H4 (cell line): Measurements from ENCODE around the gene DMPK. TPM values are rescaled to one million over a fixed set of nuclear protein-coding genes. Genes with fewer than 3 reads are reported as not detected.
"Not testable (repeated sequence)": the region's sequence is repeated elsewhere in the genome, so short reads cannot be mapped to it uniquely, and the experiment has no call there.

ENCODE experiments used
- DNase-seq: peaks from one replicate; pipeline ENCODE4 v3.0.0-alpha.2; 2015; ENCODE audit warnings: low spot score
- total RNA-seq: library from RNA; depleted of rRNA; stranded (reverse); fragments of >200 nt; shearing (Covaris generic); gene quantifications from 2 replicates; pipeline ENCODE4 v1.2.3, GENCODE V29; 2014; rRNA removed

Gene DMPK
- total RNA-seq, 1 experiment from 2014 or later, result 2.2 TPM

DNA sequence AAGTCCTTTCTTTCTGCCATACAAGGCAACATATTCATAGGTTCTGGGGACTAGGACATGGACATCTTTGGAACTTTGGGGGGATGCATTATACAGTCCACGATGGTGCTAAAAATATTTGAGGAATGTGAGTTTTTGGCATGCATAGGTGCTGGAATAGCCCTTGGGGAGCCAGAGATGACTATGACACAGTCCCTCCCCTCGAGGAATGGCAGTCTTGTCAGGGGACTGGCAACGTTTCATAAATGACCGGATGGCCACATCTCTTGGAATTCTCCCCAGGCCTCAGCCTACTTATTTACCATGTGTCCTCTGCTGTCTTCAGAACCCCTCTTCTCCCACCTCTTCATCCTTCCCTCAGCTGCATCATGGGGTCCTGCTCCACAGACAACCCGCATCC lies 35.4 kb downstream of the DMPK start:
- no peak for DNase-seq

DNA sequence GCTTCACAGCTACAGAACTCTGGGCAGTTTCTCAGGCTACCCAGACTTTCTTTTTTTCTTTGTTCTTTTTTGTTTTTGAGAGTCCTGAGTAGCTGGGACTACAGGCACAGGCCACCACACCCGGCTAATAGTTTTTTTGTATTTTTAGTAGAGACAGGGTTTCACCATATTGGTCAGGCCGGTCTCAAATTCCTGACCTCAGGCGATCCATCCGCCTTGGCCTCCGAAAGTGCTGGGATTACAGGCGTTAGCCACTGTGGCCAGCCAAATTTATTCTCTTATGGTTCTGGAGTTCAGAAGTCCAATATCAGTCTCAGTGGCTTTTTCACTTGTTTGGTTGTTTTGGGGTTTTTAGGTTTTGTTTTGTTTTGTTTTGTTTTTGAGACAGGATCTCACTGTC lies 36.7 kb downstream of the DMPK start:
- no peak for DNase-seq

DNA sequence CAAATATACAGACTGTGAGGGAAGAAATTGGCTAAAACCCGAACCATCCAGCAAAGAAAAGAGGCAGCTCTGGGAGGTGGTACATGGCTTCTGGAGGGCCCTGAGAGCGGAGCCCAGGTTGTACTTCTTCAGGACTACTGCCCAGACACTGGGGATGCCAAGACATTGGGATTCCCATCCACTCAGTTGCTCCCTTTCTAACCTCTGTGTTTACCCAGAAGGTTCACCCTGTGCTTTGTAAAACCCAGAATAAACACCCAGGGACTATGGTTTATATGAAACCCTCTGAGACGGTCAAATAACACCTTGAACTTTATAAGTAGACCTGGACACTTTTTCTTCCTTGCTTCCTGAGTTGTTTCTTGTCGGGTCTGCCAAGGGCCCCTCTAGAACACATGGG lies 39.3 kb downstream of the DMPK start:
- no peak for DNase-seq

DNA sequence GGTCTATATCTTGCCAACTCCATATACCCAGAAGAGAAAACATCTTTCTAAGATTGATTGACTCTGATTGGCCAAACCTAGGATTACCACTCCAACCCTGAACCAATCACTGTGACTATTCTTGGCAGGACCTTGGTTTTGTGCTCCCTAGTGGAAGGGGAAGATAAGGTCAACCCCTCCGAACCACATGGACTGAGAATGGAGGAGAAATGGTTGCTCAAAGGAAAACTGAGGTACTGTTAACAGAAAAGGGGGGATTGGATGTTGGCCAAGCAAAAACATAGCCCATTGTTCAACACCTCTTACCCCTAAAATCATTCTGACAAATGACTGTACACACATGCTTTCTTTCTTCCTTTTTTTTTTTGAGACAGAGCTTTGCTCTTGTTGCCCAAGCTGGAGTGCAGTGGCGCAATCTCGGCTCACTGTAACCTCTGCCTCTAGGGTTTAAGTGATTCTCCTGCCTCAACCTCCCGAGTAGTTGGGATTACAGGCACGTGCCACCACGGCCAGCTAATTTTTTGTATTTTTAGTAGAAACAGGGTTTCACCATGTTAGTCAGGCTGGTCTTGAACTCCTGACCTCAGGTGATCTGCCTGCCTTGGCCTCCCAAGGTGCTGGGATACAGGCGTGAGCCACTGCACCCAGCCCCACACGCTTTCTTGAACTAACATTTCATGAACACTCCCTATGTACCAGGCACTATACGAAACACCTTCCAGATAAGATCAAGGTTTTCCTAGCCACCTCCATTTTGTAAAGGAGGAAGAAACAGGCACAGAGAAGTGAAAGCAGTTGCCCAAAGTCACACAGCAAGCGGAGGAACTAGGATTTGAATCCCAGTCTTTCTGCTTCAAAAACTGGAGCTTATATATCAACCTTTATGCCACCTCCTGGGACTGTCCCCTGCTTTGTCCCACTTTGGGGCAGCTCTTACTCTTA lies 42.5 kb downstream of the DMPK start:
- DNase-seq, result no peak

DNA sequence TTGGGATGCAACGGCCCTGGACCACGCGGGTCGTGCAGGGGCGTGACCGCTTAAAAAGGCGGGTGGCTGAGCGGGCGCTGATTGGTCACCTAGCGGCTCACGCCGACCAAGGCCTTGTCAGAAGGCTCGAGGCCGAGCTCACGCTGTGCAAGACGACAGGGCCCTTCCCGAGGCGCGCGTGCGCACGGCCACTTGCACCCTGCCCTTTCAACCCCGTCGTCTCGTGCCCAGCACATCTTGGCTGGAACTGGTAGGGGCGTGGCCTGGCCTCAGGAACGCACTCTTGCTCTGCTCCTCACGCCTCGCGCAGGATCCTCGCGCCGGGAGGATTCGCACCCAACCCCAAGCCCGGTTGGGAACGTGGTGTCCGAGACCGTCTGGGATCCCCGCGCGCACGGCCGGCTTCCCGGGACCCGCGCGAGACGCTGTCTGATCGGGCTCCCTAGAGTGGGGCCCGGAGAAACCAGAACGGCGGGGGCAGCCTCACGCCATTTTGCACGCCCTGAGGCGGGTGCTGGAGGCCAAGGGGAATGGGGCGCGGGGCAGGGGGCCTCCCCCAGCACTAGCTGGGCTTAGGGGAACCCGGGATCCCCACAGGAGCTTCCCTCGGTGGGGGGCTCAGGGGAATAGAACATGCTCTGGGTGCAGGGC lies 49.0 kb downstream of the DMPK start, which contains the start of gene MEIOSIN:
Gene MEIOSIN (plus strand): TSS at position 280 of the 651 bp plus-strand sequence. CDS start 1,938 bp downstream, outside the sequence.
- no peak for DNase-seq

DNA sequence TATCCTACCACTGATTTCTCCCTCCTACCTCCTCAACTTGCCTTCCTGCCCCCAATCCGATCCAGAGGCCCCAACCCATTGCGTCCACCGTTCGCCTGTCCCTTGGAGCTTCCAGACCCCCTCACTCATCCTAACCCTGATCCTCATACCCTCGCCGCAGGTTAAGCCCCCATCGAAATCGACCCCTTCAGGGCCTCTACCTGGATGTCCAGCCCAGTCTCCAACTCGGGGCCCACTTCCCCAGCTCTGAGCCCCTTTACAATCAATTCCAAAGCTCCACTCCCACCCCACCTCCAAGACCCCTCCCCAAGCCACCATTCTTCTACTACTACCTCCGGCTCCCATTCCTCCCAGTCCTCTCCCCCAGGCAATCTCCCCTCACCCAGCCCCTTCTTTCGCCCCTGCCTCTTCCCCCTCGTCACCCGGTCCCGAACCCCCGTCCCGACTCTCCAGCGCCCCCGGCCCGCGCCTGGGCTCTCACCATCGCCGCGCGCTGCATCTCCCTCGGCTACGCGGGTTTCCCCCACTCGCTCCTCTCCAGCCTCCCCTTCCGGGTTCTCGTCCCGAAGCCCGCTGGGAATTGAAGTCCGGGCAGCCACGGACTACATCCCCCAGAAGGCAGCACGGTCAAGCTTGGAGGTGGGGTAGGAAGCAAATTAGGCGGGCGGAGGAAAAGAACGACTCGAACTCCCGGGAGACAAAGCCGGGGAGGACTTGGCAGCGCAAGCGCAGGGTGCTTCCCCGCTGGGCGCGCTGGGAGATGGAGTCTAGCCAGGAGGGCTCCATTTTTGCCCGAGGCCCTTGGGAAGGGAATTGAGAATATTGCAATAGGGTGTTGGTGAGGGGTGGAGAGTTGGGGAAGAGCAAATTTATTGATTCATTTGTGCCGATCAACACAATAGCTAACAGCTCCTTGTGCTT lies 51.7 kb downstream of the DMPK start, which contains the start of gene FBXO46:
Gene FBXO46 (minus strand): TSS at position 529 of the 921 bp plus-strand sequence. CDS start 17,401 bp downstream, outside the sequence.
- peak; percentile 94 for DNase-seq

DNA sequence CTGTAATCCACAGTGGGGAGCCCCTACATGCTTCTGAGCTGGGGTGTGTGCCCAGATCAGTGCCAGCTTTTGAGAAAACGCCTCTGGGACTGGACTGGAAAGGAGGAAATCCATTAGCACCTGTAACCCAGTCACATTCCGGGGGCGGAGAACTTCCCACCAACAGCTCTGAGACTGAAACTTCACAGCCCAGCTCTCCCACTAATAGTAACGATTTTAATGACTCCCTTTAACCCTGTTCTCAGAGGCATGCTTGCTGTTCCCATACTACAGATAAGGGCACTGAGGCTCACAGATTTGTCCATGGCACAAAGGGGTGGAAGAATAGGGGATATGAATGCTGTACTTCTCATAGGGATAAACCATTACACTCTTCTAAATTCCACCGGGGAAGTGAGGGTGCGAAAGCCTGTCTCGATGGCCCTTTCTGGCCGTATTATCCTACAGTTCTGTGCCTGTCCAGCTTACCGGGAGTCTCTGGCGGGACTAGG lies 52.4 kb downstream of the DMPK start:
- no peak for DNase-seq

DNA sequence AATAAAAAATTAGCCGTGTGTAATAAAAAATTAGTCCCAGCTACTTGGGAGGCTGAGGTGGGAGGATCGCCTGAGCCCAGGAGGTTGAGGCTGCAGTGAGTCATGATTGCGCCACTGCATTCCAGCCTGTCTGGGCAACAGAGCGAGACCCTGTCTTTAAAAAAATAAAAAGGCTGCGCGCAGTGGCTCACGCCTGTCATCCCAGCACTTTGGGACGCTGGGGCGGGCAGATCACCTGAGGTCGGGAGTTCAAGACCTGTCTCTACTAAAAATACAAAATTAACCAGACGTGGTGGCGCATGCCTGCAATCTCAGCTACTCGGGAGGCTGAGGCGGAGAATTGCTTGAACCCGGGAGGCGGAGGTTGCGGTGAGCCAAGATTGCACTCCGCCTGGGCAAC lies 53.6 kb downstream of the DMPK start:
- DNase-seq, result not testable (repeated sequence)

DNA sequence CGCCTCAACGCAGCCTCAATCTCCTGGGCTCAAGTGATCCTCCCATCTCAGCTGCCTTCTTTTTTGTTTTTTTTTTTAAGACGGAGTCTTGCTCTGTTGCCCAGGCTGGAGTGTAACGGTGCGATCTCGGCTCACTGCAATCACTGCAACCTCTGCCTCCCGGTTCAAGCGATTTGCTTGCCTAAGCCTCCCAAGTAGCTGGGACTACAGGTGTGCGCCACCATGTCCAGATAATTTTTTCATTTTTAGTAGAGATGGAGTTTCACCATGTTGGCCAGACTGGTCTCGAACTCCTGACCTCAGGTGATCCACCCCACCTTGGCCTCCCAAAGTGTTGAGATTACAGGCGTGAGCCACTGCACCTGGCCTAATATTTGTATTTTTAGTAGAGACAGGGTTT lies 62.2 kb downstream of the DMPK start:
- DNase-seq, result not testable (repeated sequence)

Other genes with a start within 250 kb of the DMPK start
- gene OPA3, start 197.7 kb downstream of the DMPK start, total RNA-seq, result 4.8 and 5.3 TPM in 2 replicates
- not detected in 2 replicates for gene GPR4, start 180.3 kb downstream of the DMPK start, total RNA-seq
- 5.1 and 11.7 TPM in 2 replicates for gene EML2, start 143.1 kb downstream of the DMPK start, total RNA-seq
- not detected in 2 replicates for gene GIPR, start 114.3 kb downstream of the DMPK start, total RNA-seq
- gene SNRPD2, start 90.5 kb downstream of the DMPK start, total RNA-seq, result 318 and 326 TPM in 2 replicates
- 5.4 and 5.9 TPM in 2 replicates for gene QPCTL, start 89.8 kb downstream of the DMPK start, total RNA-seq
- 2.3 and 2.8 TPM in 2 replicates for gene FBXO46, start 51.6 kb downstream of the DMPK start, total RNA-seq
- gene MEIOSIN, start 49.1 kb downstream of the DMPK start, total RNA-seq, result not detected in 2 replicates
- 2.9 and 3.2 TPM in 2 replicates for gene SIX5, start 13.2 kb downstream of the DMPK start, total RNA-seq
- 5.9 and 7.8 TPM in 2 replicates for gene DMWD, start 10.4 kb upstream of the DMPK start, total RNA-seq
- gene RSPH6A, start 32.8 kb upstream of the DMPK start, total RNA-seq, result not detected in 2 replicates
- gene SYMPK, start 80.7 kb upstream of the DMPK start, total RNA-seq, result 13.2 and 17.7 TPM in 2 replicates
- gene FOXA3, start 81.8 kb upstream of the DMPK start, total RNA-seq, result 0.31 TPM in 1 of 2 replicates, not detected in the other
- gene IRF2BP1, start 103.7 kb upstream of the DMPK start, total RNA-seq, result 8.7 and 13.0 TPM in 2 replicates
- 0.52 and 0.78 TPM in 2 replicates for gene MYPOP, start 120.1 kb upstream of the DMPK start, total RNA-seq
- gene NANOS2, start 132.3 kb upstream of the DMPK start, total RNA-seq, result not detected in 2 replicates
- gene NOVA2, start 191.4 kb upstream of the DMPK start, total RNA-seq, result 0.19 and 0.37 TPM in 2 replicates
- 1.4 and 3.7 TPM in 2 replicates for gene CCDC61, start 213.0 kb upstream of the DMPK start, total RNA-seq
- not detected in 2 replicates for gene PGLYRP1, start 240.6 kb upstream of the DMPK start, total RNA-seq